H9 (cell line): Measurements from ENCODE around the gene RAD51D. TPM values are rescaled to one million over a fixed set of nuclear protein-coding genes. Genes with fewer than 3 reads are reported as not detected.

Source experiments
- DNase-seq: peaks from one replicate; pipeline ENCODE4 v3.0.0-alpha.2; 2017
- H2AFZ ChIP-seq: one replicate; pipeline ENCODE4 v1.6.1; 2013; ENCODE audit warnings: mild to moderate bottlenecking, low read length, control low read depth, moderate library complexity
- H2AK5ac ChIP-seq: 2 replicates; pipeline ENCODE4 v1.6.1; 2013; ENCODE audit warnings: low read length, control low read depth, mixed read lengths; ENCODE audit not compliant: insufficient read length
- H2BK120ac ChIP-seq: one replicate; pipeline ENCODE4 v1.6.1; 2013; ENCODE audit warnings: low read depth, mild to moderate bottlenecking, low read length, control low read depth, inconsistent platforms; ENCODE audit not compliant: poor library complexity, severe bottlenecking
- H2BK12ac ChIP-seq: 2 replicates; pipeline ENCODE4 v1.6.1; 2013; ENCODE audit warnings: low read length, control low read depth, mixed read lengths, low read depth; ENCODE audit not compliant: insufficient read length
- H2BK15ac ChIP-seq: 2 replicates; pipeline ENCODE4 v1.6.1; 2013; ENCODE audit warnings: low read depth, low read length, control low read depth
- H2BK20ac ChIP-seq: one replicate; pipeline ENCODE4 v1.6.1; 2013; ENCODE audit warnings: low read depth, mild to moderate bottlenecking, low read length, control low read depth, inconsistent platforms; ENCODE audit not compliant: poor library complexity, severe bottlenecking
- H2BK5ac ChIP-seq: 2 replicates; pipeline ENCODE4 v1.6.1; 2013; ENCODE audit warnings: low read length, control low read depth, mixed read lengths; ENCODE audit not compliant: insufficient read length
- H3K14ac ChIP-seq: 2 replicates; pipeline ENCODE4 v1.6.1; 2013; ENCODE audit warnings: low read length, control low read depth; ENCODE audit not compliant: insufficient read depth
- H3K18ac ChIP-seq: 2 replicates; pipeline ENCODE4 v1.6.1; 2013; ENCODE audit warnings: low read depth, mild to moderate bottlenecking, mixed read lengths, low read length, control low read depth; ENCODE audit not compliant: insufficient read length
- H3K23ac ChIP-seq: 2 replicates; pipeline ENCODE4 v1.6.1; 2013; ENCODE audit warnings: low read length, control low read depth, mixed read lengths, low read depth; ENCODE audit not compliant: insufficient read length
- H3K23me2 ChIP-seq: 2 replicates; pipeline ENCODE4 v1.6.1; 2013; ENCODE audit warnings: low read depth, mild to moderate bottlenecking, mixed read lengths, low read length, control low read depth; ENCODE audit not compliant: insufficient read length, poor library complexity, severe bottlenecking
- H3K27ac ChIP-seq: 2 replicates; pipeline ENCODE4 v1.5.1; 2013; ENCODE audit warnings: low read length, control low read depth, mixed read lengths, low read depth; ENCODE audit not compliant: insufficient read length
- H3K27me3 ChIP-seq: 2 replicates; pipeline ENCODE4 v1.6.1; 2013; ENCODE audit warnings: low read length, control low read depth, inconsistent platforms; ENCODE audit not compliant: insufficient read depth
- H3K4ac ChIP-seq: 2 replicates; pipeline ENCODE4 v1.6.1; 2013; ENCODE audit warnings: low read depth, mild to moderate bottlenecking, control low read depth, inconsistent platforms, low read length, moderate library complexity
- H3K4me1 ChIP-seq: 2 replicates; pipeline ENCODE4 v1.6.1; 2013; ENCODE audit warnings: low read length, control low read depth, inconsistent platforms; ENCODE audit not compliant: insufficient read depth
- H3K4me2 ChIP-seq: 2 replicates; pipeline ENCODE4 v1.6.1; 2013; ENCODE audit warnings: low read length, control low read depth, mixed read lengths; ENCODE audit not compliant: insufficient read length, insufficient read depth
- H3K56ac ChIP-seq: 2 replicates; pipeline ENCODE4 v1.6.1; 2013; ENCODE audit warnings: low read depth, mild to moderate bottlenecking, mixed read lengths, low read length, control low read depth; ENCODE audit not compliant: insufficient read length
- H3K79me1 ChIP-seq: 2 replicates; pipeline ENCODE4 v1.6.1; 2013; ENCODE audit warnings: low read depth, mild to moderate bottlenecking, moderate library complexity, low read length, control low read depth, inconsistent platforms; ENCODE audit not compliant: insufficient read depth, poor library complexity, severe bottlenecking
- H3K79me2 ChIP-seq: 2 replicates; pipeline ENCODE4 v1.6.1; 2013; ENCODE audit warnings: low read length, control low read depth, inconsistent platforms; ENCODE audit not compliant: insufficient read depth
- H3K9ac ChIP-seq: 2 replicates; pipeline ENCODE4 v1.6.1; 2013; ENCODE audit warnings: low read length, control low read depth, mixed read lengths; ENCODE audit not compliant: insufficient read length; ENCODE audit errors: extremely low read depth
- H3K9me3 ChIP-seq: one replicate; pipeline ENCODE4 v1.6.1; 2013; ENCODE audit warnings: low read depth, low read length, inconsistent platforms; ENCODE audit not compliant: control insufficient read depth
- H3T11ph ChIP-seq: one replicate; pipeline ENCODE4 v1.6.1; 2013; ENCODE audit warnings: mild to moderate bottlenecking, low read length, control low read depth, inconsistent platforms
- H4K20me1 ChIP-seq: one replicate; pipeline ENCODE4 v1.6.1; 2013; ENCODE audit not compliant: control insufficient read depth, insufficient read length, insufficient read depth
- H4K5ac ChIP-seq: 2 replicates; pipeline ENCODE4 v1.6.1; 2013; ENCODE audit warnings: low read depth, mild to moderate bottlenecking, mixed read lengths, low read length, control low read depth; ENCODE audit not compliant: insufficient read length
- H4K8ac ChIP-seq: replicated peaks from 2 replicates; pipeline ENCODE4 v1.6.1; 2013; ENCODE audit warnings: low read length, control low read depth, mixed read lengths, low read depth; ENCODE audit not compliant: insufficient read length
- H4K91ac ChIP-seq: 2 replicates; pipeline ENCODE4 v1.6.1; 2013; ENCODE audit warnings: low read depth, mild to moderate bottlenecking, moderate library complexity, mixed read lengths, low read length, control low read depth; ENCODE audit not compliant: insufficient read length
- H3K27ac Mint-ChIP-seq, 3 experiments: 2 replicates in 2 of 3; 3 replicates in 1 of 3; pipeline ENCODE4 v1.8.0; 2020 to 2021; ENCODE audit warnings: mixed read lengths in 3 of 3, mild to moderate bottlenecking in 1 of 3, moderate library complexity in 1 of 3
- H3K27me3 Mint-ChIP-seq: 2 replicates; pipeline ENCODE4 v1.8.0; 2021; ENCODE audit warnings: low read depth, mild to moderate bottlenecking, moderate library complexity, mixed read lengths
- H3K36me3 Mint-ChIP-seq, 3 experiments: 2 replicates in 2 of 3; 3 replicates in 1 of 3; pipeline ENCODE4 v1.8.0; 2020 to 2021; ENCODE audit warnings: low read depth in 3 of 3, mixed read lengths in 3 of 3; ENCODE audit not compliant: insufficient read depth in 1 of 3
- H3K4me1 Mint-ChIP-seq, 2 experiments: 2 replicates each; pipeline ENCODE4 v1.8.0; 2020; ENCODE audit warnings: mixed read lengths in 2 of 2
- H3K4me3 Mint-ChIP-seq, 2 experiments: 2 replicates in 1 of 2; 3 replicates in 1 of 2; pipeline ENCODE4 v1.8.0; 2020 to 2021; ENCODE audit warnings: mild to moderate bottlenecking in 2 of 2, mixed read lengths in 2 of 2, moderate library complexity in 1 of 2
- H3K9me3 Mint-ChIP-seq, 2 experiments: 2 replicates in 1 of 2; 3 replicates in 1 of 2; pipeline ENCODE4 v1.8.0; 2020; ENCODE audit warnings: mild to moderate bottlenecking in 2 of 2, mixed read lengths in 2 of 2, moderate library complexity in 1 of 2
- WGBS: extraction: QIAGEN DNeasy Blood & Tissue Kit; methylation state at CpG from one replicate; pipeline ENCODE4 v1.1.7; 2013; ENCODE audit warnings: missing lambda C conversion rate, low lambda C conversion rate, mixed read lengths; ENCODE audit not compliant: insufficient read length; ENCODE audit errors: extremely low coverage; 5-methylcytosine and 5-hydroxymethylcytosine counted together
- total RNA-seq: library from RNA; stranded (reverse); gene quantifications from 2 replicates; pipeline ENCODE4 v1.2.1, GENCODE V29; 2021
- TF ChIP-seq, protein P1 (sequence below): fragments of 200-600 bp; sonication (generic); conservative IDR thresholded peaks from 3 replicates; pipeline ENCODE4 v1.8.0; 2021; ENCODE audit warnings: antibody characterized with exemption, mild to moderate bottlenecking

The RAD51D gene
- total RNA-seq, 1 experiment from 2014 or later: 15.8 TPM

DNA sequence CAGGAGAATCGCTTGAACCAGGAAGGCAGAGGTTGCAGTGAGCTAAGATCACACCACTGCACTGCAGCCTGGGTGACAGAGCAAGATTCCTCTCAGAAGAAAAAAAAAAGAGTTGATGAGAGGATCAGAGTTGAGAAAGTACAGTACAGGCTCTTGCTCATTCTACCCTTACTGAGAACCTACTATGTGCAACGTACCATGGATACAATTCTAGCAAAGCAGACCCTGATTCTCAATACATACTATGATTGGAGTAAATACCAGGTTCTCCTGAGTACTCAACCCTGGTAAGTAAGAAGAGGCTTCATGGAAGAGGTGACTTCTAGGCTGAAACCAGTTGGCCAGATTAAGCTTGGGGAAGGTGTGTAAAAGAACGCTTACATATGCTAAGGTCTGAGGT is 57.4 kb downstream of the RAD51D start:
- H3K27me3 ChIP-seq: no peaks in the 10 kb centered on the region
- no peak for DNase-seq
- no peak overlapping the region for H2BK120ac ChIP-seq
- H2BK15ac ChIP-seq: no peak overlapping the region
- no peak overlapping the region for H2AK5ac ChIP-seq
- no peaks in the 10 kb centered on the region; a peak in 3 of 7 replicates for H3K36me3 Mint-ChIP-seq
- H3K14ac ChIP-seq: no peak overlapping the region
- no peak overlapping the region for H2BK12ac ChIP-seq
- H3K4me3 Mint-ChIP-seq: no peak overlapping the region
- H4K5ac ChIP-seq: no peak overlapping the region
- H4K20me1 ChIP-seq: no peaks in the 10 kb centered on the region
- no peak overlapping the region for H3K56ac ChIP-seq
- no CpG with 5 or more reads among the region's 3 CpGs for WGBS
- TF ChIP-seq, protein P1, sequence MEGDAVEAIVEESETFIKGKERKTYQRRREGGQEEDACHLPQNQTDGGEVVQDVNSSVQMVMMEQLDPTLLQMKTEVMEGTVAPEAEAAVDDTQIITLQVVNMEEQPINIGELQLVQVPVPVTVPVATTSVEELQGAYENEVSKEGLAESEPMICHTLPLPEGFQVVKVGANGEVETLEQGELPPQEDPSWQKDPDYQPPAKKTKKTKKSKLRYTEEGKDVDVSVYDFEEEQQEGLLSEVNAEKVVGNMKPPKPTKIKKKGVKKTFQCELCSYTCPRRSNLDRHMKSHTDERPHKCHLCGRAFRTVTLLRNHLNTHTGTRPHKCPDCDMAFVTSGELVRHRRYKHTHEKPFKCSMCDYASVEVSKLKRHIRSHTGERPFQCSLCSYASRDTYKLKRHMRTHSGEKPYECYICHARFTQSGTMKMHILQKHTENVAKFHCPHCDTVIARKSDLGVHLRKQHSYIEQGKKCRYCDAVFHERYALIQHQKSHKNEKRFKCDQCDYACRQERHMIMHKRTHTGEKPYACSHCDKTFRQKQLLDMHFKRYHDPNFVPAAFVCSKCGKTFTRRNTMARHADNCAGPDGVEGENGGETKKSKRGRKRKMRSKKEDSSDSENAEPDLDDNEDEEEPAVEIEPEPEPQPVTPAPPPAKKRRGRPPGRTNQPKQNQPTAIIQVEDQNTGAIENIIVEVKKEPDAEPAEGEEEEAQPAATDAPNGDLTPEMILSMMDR: no peak
- no peaks in the 10 kb centered on the region for H3K27me3 Mint-ChIP-seq
- H3K9me3 ChIP-seq: no peaks in the 10 kb centered on the region
- no peak overlapping the region for H2BK20ac ChIP-seq
- no peak overlapping the region for H3K18ac ChIP-seq
- no peaks in the 10 kb centered on the region for H3K79me2 ChIP-seq
- no peak overlapping the region for H3T11ph ChIP-seq
- no peak overlapping the region for H3K9ac ChIP-seq
- H4K8ac ChIP-seq: no peak overlapping the region
- H3K23ac ChIP-seq: no peak overlapping the region
- no peak overlapping the region for H2AFZ ChIP-seq
- no peak overlapping the region for H4K91ac ChIP-seq
- no peak overlapping the region for H3K4me2 ChIP-seq
- H3K27ac Mint-ChIP-seq: no peak overlapping the region
- H3K4ac ChIP-seq: no peak overlapping the region
- no peak overlapping the region for H3K27ac ChIP-seq
- no peaks in the 10 kb centered on the region for H3K9me3 Mint-ChIP-seq
- peaks cover 34 to 39% of the 10 kb centered on the region in 2 experiments for H3K4me1 Mint-ChIP-seq
- H3K79me1 ChIP-seq: no peaks in the 10 kb centered on the region
- no peak overlapping the region for H2BK5ac ChIP-seq
- H3K23me2 ChIP-seq: no peaks in the 10 kb centered on the region
- no peaks in the 10 kb centered on the region; the same call in 1 of the 2 replicates for H3K4me1 ChIP-seq
